HFF-Myc (cell line): ENCODE measurements around the gene TFPT.

ENCODE experiments used
- DNase-seq: peaks from one replicate; pipeline ENCODE4 v3.0.0-alpha.2; 2011; ENCODE audit warnings: low read depth; ENCODE audit errors: extremely low read depth
- H3K4me3 ChIP-seq: replicated peaks from 2 replicates; pipeline ENCODE4 v1.5.1; 2011; ENCODE audit warnings: low read depth, mild to moderate bottlenecking, control low read depth, low read length
- TF ChIP-seq, protein P1 (sequence below): IDR thresholded peaks from 2 replicates; pipeline ENCODE4 v1.5.1; 2012; ENCODE audit warnings: mild to moderate bottlenecking, low read depth, low read length, control low read depth; ENCODE audit errors: missing control alignments

The TFPT gene, protein sequence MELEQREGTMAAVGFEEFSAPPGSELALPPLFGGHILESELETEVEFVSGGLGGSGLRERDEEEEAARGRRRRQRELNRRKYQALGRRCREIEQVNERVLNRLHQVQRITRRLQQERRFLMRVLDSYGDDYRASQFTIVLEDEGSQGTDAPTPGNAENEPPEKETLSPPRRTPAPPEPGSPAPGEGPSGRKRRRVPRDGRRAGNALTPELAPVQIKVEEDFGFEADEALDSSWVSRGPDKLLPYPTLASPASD

DNA sequence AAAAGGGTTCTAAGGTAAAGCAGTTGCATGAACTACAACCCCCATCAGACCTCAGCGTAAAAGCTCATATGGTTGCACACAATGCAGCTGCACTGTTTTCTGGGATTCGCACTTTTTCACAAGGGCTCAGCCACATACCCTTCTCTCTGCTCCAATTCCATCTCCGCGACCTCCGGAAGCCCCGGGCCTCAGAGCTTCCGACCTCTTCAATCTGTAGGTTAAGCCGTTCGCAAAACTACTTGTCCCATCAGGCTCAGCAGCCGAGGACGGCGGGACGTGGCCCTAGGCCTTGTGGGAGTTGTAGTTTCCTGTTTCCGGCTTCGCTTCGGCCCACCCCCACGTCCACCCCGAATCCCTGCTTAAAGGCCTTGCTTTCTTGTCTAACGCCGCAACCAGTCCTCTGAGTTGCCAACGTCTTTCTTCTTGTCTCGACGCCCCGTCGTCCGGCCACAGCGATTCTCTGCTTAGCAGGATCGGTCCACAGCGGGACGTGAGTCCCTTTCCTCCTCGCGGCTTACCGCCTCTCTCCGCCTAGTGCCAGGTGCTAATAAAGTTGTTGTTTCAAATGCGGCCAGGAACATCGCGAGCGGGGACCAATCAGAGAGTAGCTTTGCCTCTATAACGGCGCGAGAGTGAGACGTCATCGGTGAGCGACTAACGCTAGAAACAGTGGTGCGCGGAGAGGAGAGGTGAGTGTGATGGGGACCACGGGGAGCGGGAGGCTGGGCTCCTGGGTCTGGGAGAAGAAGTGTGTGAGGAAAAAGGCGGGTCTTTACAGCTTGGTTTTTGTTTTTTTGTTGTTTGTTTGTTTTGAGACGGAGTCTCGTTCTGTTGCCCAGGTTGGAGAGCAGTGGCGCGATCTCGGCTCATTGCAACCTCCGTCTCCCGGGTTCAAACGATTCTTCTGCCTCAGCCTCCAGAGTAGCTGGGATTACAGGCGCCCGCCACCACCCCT, at the start of gene TFPT, which contains the start of gene PRPF31:
TSS of gene TFPT (minus strand) at position 549 of the 955 bp plus-strand sequence. CDS start at position 161, 388 bp downstream.
TSS of gene PRPF31 (plus strand) at position 646 of the 955 bp plus-strand sequence. CDS start 2,525 bp downstream, outside the sequence.
- TF ChIP-seq, protein P1, sequence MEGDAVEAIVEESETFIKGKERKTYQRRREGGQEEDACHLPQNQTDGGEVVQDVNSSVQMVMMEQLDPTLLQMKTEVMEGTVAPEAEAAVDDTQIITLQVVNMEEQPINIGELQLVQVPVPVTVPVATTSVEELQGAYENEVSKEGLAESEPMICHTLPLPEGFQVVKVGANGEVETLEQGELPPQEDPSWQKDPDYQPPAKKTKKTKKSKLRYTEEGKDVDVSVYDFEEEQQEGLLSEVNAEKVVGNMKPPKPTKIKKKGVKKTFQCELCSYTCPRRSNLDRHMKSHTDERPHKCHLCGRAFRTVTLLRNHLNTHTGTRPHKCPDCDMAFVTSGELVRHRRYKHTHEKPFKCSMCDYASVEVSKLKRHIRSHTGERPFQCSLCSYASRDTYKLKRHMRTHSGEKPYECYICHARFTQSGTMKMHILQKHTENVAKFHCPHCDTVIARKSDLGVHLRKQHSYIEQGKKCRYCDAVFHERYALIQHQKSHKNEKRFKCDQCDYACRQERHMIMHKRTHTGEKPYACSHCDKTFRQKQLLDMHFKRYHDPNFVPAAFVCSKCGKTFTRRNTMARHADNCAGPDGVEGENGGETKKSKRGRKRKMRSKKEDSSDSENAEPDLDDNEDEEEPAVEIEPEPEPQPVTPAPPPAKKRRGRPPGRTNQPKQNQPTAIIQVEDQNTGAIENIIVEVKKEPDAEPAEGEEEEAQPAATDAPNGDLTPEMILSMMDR = no peak
- H3K4me3 ChIP-seq = peak within 1 kb of the TSS; percentile 82

DNA sequence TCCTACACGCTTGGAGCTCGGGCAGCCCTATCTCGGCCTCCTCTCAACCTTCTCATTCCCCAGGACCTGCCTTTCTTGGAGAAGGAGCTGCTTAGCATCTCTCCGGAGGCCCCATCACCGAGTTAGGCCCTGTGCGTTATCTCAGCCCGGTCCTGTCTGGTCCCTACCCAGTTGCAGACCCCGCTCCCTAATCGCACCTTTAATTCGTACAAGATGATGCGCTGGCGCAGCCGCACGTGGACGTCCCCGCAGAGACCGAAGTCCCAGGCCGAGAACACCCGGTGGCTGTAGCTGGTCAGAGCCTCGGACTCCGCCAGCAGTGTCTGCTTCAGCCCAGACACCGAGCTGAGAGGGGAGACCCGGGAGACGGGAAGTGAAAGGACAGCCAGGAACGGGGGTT, 49.8 kb upstream of the TFPT start:
- no peak overlapping the region for H3K4me3 ChIP-seq
- DNase-seq = no peak
- TF ChIP-seq, protein P1 = no peak

More for the DNA sequence above, at the start of gene TFPT, which contains the start of gene PRPF31:
- DNase-seq = peak; percentile 97

DNA sequence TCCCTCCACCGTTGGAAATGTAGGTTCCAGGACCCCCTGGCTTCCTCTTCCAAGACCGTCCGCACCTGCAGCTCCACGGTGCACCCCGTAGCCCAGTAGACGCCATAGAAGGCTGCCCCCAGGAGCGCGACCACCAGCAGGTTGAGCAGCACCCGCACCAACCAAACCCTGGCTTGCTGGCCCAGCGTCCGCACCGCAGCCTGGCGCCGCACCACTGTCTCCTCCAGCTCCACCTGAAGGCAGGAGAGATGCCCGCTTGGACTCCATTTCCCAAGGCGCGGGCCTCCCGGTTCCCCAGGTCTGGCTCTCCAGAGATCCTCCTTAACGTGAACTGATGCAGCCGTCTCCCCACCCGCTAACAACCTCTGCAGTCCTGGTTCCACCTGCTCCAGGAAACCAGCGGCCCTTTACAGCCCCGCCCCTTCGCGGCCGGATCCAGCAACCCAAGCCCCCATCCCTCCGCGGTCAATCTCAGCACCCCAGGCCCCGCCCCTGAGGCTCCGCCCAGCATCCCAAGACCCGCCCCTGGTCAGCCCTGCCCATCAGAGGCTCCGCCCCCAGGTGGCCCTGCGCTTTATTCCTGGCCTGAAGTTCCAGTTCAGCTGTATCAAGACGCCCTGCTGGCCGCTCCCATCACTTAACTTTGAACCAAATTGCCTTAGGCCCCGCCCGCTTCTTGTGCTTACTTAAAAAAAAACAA, 49.1 kb upstream of the TFPT start:
- no peak for DNase-seq
- TF ChIP-seq, protein P1 = no peak
- H3K4me3 ChIP-seq = no peak overlapping the region

DNA sequence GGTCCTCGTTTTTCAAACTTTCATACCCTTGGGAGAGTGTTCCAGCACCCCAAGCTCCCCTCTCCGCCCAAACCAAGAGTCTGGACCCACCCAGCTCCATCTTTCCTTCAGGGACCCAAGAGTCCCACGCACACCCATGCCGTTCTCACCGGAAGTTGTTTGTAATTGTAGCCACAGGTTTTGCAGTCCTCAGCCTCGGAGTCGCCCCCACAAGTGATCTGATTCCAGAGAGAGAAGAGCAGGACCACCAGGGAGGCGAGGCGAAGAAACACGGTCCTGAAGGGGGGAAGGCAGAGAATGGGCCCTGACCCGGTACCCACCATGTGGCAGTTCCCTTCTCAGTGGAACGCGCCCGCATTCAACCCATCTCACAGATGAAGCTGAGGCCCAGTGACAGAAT, 47.4 kb upstream of the TFPT start:
- no peak for DNase-seq
- H3K4me3 ChIP-seq = no peak overlapping the region
- TF ChIP-seq, protein P1 = no peak

DNA sequence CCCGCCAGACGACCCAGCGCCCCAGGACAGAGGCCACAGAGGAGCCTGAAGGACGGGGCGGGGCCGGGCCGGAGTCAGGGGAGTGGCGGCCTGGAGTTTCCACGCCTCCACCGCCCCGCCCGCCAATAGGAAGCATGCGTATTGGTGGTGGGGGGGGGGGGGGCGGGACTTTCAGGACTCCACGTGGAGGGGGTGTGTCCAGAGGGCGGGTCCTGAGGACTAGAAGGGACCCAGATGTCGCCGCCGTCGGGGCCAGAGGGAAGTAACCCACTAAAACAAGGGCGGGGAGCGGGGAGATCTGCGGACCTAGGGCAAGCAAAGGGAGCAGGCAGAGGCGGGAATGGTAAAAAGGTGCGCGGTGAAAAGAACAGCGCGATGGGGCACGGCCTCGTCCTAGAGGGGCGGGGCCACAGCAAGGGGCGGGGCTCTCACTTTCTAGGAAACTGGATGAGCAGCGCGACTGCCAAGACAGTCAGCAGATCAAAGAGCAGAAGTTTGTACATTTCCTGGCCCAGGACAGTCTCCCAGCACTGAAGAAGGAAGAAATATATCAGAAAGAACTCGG, 46.9 kb upstream of the TFPT start:
- peak overlapping the region; percentile 29 for H3K4me3 ChIP-seq
- TF ChIP-seq, protein P1 = no peak
- no peak for DNase-seq

DNA sequence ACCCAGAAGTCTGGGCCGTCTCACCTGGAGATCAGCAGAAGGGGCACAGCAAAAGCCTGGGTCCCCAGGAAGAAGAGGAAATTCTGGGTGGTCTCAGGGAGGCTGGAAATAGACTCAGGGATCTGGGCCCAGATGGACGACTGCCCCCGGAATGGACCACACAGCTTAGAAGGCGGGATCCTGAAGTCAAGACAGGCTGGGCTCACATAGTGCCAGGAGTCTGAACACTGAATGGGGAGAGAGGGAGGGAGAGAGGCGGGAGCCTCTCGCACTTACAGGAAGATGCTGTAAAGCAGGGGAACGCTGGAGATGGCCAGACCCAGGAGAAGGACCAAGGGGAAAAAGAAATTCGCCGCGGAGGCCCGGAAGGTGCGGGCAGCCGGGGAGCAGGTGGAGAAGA, 45.4 kb upstream of the TFPT start:
- H3K4me3 ChIP-seq = peak overlapping the region; percentile 74
- DNase-seq = no peak
- TF ChIP-seq, protein P1 = no peak
